Endothelial cell of umbilical vein (primary cell): ENCODE data around the gene FRMPD3. TPM values are rescaled to one million over a fixed set of nuclear protein-coding genes. Genes with fewer than 3 reads are reported as not detected.

ENCODE experiments used
- BruUV-seq: library from RNA; stranded (reverse); fragments of 400-500 nt; replicated peaks from 2 replicates; lab custom pipeline; 2021; lab: Mats Ljungman, UMichigan
- CTCF ChIA-PET: fragments of 300-600, 350-600 bp; sonication (Branson Sonifier 250); formaldehyde crosslinking; loops from one replicate; lab custom pipeline; 2021; ENCODE audit warnings: antibody characterized with exemption, inconsistent platforms; lab: Charles Lee
- POLR2A ChIA-PET: fragments of 300-600, 350-600 bp; sonication (Branson Sonifier 250); formaldehyde crosslinking; loops from one replicate; lab custom pipeline; 2021; ENCODE audit warnings: antibody characterized with exemption, inconsistent platforms; lab: Charles Lee
- DNase-seq: peaks from one replicate; pipeline ENCODE4 v3.0.0-alpha.2; 2011; ENCODE audit warnings: low read depth, low spot score
- FAIRE-seq: peaks from 2 replicates; lab custom pipeline; 2011; peaks lifted over from hg19 to GRCh38; lab: Jason Lieb, UNC
- H2AFZ ChIP-seq: 2 replicates; pipeline ENCODE4 v1.6.0; 2012; ENCODE audit warnings: low read depth, low read length, control low read depth, inconsistent platforms
- H3K27ac ChIP-seq: 2 replicates; pipeline ENCODE4 v1.5.1; 2011; ENCODE audit warnings: low read depth, mild to moderate bottlenecking, control low read depth, low read length, moderate library complexity; ENCODE audit not compliant: insufficient read depth
- H3K27me3 ChIP-seq, 2 experiments: 2 replicates each; pipeline versions ENCODE4 v1.6.0 to v1.6.1; 2011; ENCODE audit warnings: low read length in 2 of 2, mixed read lengths in 1 of 2; ENCODE audit not compliant: control insufficient read depth in 2 of 2, insufficient read depth in 2 of 2
- H3K36me3 ChIP-seq, 2 experiments: 2 replicates in 1 of 2; 3 replicates in 1 of 2; pipeline ENCODE4 v1.5.1; 2011; ENCODE audit warnings: low read length in 2 of 2, mild to moderate bottlenecking in 1 of 2, moderate library complexity in 1 of 2; ENCODE audit not compliant: control insufficient read depth in 2 of 2, insufficient read depth in 2 of 2; ENCODE audit errors: extremely low read depth in 1 of 2
- H3K4me1 ChIP-seq: 3 replicates; pipeline ENCODE4 v1.5.1; 2011; ENCODE audit warnings: mild to moderate bottlenecking, low read length; ENCODE audit not compliant: control insufficient read depth, insufficient read depth; ENCODE audit errors: extremely low read depth
- H3K4me2 ChIP-seq: 2 replicates; pipeline ENCODE4 v1.6.1; 2011; ENCODE audit warnings: low read length, control low read depth, mixed read lengths; ENCODE audit not compliant: insufficient read depth
- H3K4me3 ChIP-seq, 3 experiments: fragments of 200-600 bp in 1 of 3; sonication (generic), shearing (Covaris generic) in 1 of 3; replicated peaks in 1 of 3; 2 replicates each; pipeline ENCODE4 v1.5.1; 2011 to 2016; ENCODE audit warnings: control low read depth in 3 of 3, low read length in 3 of 3, mild to moderate bottlenecking in 2 of 3, inconsistent platforms in 1 of 3, low read depth in 1 of 3, moderate library complexity in 1 of 3; ENCODE audit not compliant: insufficient read depth in 1 of 3
- H3K79me2 ChIP-seq: 2 replicates; pipeline ENCODE4 v1.6.0; 2012; ENCODE audit warnings: low read length, inconsistent platforms; ENCODE audit not compliant: control insufficient read depth, insufficient read depth
- H3K9ac ChIP-seq: replicated peaks from 2 replicates; pipeline ENCODE3; 2011; ENCODE audit warnings: low read length, control low read depth; ENCODE audit not compliant: insufficient read depth; ENCODE audit errors: extremely low read depth
- H3K9me1 ChIP-seq: replicated peaks from 3 replicates; pipeline ENCODE4 v1.6.0; 2011; ENCODE audit warnings: mild to moderate bottlenecking, low read length; ENCODE audit not compliant: control insufficient read depth, insufficient read depth; ENCODE audit errors: extremely low read depth
- H3K9me3 ChIP-seq: replicated peaks from 2 replicates; pipeline ENCODE4 v1.5.1; 2012; ENCODE audit warnings: low read length, inconsistent platforms; ENCODE audit not compliant: control insufficient read depth, insufficient read depth
- H4K20me1 ChIP-seq: replicated peaks from 2 replicates; pipeline ENCODE3; 2011; ENCODE audit warnings: mild to moderate bottlenecking, low read length; ENCODE audit not compliant: control insufficient read depth, insufficient read depth; ENCODE audit errors: extremely low read depth
- CTCF ChIP-seq, 2 donors: IDR thresholded peaks; 1 replicate in 1 of 2; 2 replicates in 1 of 2; pipeline ENCODE4 v1.5.1; 2011; ENCODE audit warnings: low read length in 2 of 2, mild to moderate bottlenecking in 2 of 2, moderate library complexity in 2 of 2, control low read depth in 1 of 2, inconsistent platforms in 1 of 2, low read depth in 1 of 2; ENCODE audit not compliant: insufficient read depth in 1 of 2; ENCODE audit errors: extremely low read depth in 1 of 2
- EZH2 ChIP-seq: IDR thresholded peaks from 2 replicates; pipeline ENCODE4 v1.6.1; 2012; ENCODE audit warnings: borderline replicate concordance, low read depth, mild to moderate bottlenecking, moderate library complexity, low read length, inconsistent platforms; ENCODE audit not compliant: severe bottlenecking
- FOS ChIP-seq: IDR thresholded peaks from 2 replicates; pipeline ENCODE4 v1.6.1; 2011; ENCODE audit warnings: mild to moderate bottlenecking, low read length, moderate library complexity, borderline replicate concordance; ENCODE audit not compliant: insufficient read depth
- GATA2 ChIP-seq: IDR thresholded peaks from 2 replicates; pipeline ENCODE4 v1.7.0; 2011; ENCODE audit warnings: low read depth, mild to moderate bottlenecking, moderate library complexity, mixed read lengths, low read length; ENCODE audit not compliant: insufficient read length, insufficient read depth
- JUN ChIP-seq: IDR thresholded peaks from 2 replicates; pipeline ENCODE4 v1.6.1; 2011; ENCODE audit warnings: borderline replicate concordance, low read depth; ENCODE audit not compliant: insufficient read length, insufficient read depth
- MAX ChIP-seq: IDR thresholded peaks from 2 replicates; pipeline ENCODE4 v1.6.1; 2011; ENCODE audit not compliant: insufficient read depth, insufficient read length
- MYC ChIP-seq: IDR thresholded peaks from one replicate; pipeline ENCODE4 v1.6.1; 2011; ENCODE audit warnings: mild to moderate bottlenecking, low read depth, low read length
- POLR2A ChIP-seq: IDR thresholded peaks from 2 replicates; pipeline ENCODE4 v1.6.1; 2012; ENCODE audit warnings: low read depth, mild to moderate bottlenecking, control low read depth, low read length
- POLR2AphosphoS5 ChIP-seq: IDR thresholded peaks from 2 replicates; pipeline ENCODE4 v1.6.1; 2012; ENCODE audit warnings: low read depth, mild to moderate bottlenecking, control low read depth, low read length, moderate library complexity; ENCODE audit not compliant: insufficient read depth
- dilution Hi-C: fragments of 300-500 bp; cut with MboI; formaldehyde crosslinking; loops from one replicate; pipeline ENCODE4 v1.15.0; 2019; ENCODE audit warnings: low sequenced_read_pairs; ENCODE audit not compliant: extremely low pct_ligation_motif_present
- intact Hi-C: fragments of 100-400 bp; cut with micrococcal nuclease; formaldehyde crosslinking; loops from one replicate; pipeline ENCODE4 v1.10.0; 2022
- polyA plus RNA-seq, 4 experiments: library from polyadenylated mRNA; depleted of rRNA in 3 of 4; stranded (reverse) in 3 of 4; unstranded in 1 of 4; fragments of >200 nt; gene quantifications; 2 replicates each; pipeline versions ENCODE4 v1.2.1 to v1.2.3, GENCODE V29; 2011 to 2012; ENCODE audit warnings: missing spikeins in 1 of 4
- total RNA-seq: library from RNA; stranded (reverse); gene quantifications from 2 replicates; pipeline ENCODE4 v1.2.3, GENCODE V29; 2021

The FRMPD3 gene
- total and polyA plus RNA-seq, 2 donors (not counting 3 experiments of a cell fraction or from before 2014, with no cell fraction given), result not detected

GRCh38 chrX:107451731-107452130 is 2.3 kb downstream of the FRMPD3 start:
- dilution Hi-C loops, result no loop called here
- Histone ChIP-seq H2AFZ (no peak overlapping the region), H3K4me2 (no peak overlapping the region), H3K36me3 (no peaks in the 10 kb centered on the region), H3K27ac (no peak overlapping the region), H3K79me2 (no peaks in the 10 kb centered on the region), H3K4me1 (no peaks in the 10 kb centered on the region), H3K9me3 (no peaks in the 10 kb centered on the region), H3K4me3 (no peak overlapping the region), H3K27me3 (peaks cover 42 to 44% of the 10 kb centered on the region in 2 experiments), H3K9me1 (no peaks in the 10 kb centered on the region), H4K20me1 (no peaks in the 10 kb centered on the region), H3K9ac (no peak overlapping the region)
- CTCF ChIA-PET, result no interaction called here
- FAIRE-seq (no peak), DNase-seq (no peak)
- POLR2A ChIA-PET, result no interaction called here
- BruUV-seq, result no TSS peak
- TF ChIP-seq CTCF (IDR thresholded peaks at IDR 0.05; ENCODE audit: extremely low read depth in 1 of 2, insufficient read depth in 1 of 2, low read depth in 1 of 2, low read length in 2 of 2) (no peak), MAX (no peak), JUN (no peak), FOS (no peak), MYC (no peak), POLR2A (no peak), EZH2 (no peak), GATA2 (no peak), POLR2AphosphoS5 (no peak)
- intact Hi-C loops, result no loop called here
